SU-DHL-6 (cell line): ENCODE data around the gene NTN3.

Source experiments
- H2AFZ ChIP-seq: fragments of 200-600 bp; sonication (generic); 2 replicates; pipeline ENCODE4 v1.6.1; 2014; ENCODE audit warnings: low read depth, mild to moderate bottlenecking, moderate library complexity, mixed read lengths, antibody characterized with exemption, low read length; ENCODE audit not compliant: severe bottlenecking
- H3F3A ChIP-seq: fragments of 200-600 bp; shearing (Covaris generic); 2 replicates; pipeline ENCODE4 v1.6.0; 2016; ENCODE audit warnings: antibody characterized with exemption, mild to moderate bottlenecking; ENCODE audit not compliant: insufficient read depth
- H3K27ac ChIP-seq: fragments of 200-600 bp; sonication (generic); 2 replicates; pipeline ENCODE4 v1.5.1; 2016; ENCODE audit warnings: low read depth, mild to moderate bottlenecking, low read length, moderate library complexity, mixed read lengths
- H3K27me3 ChIP-seq: fragments of 200-600 bp; sonication (generic), shearing (Covaris generic); 2 replicates; pipeline ENCODE4 v1.6.0; 2014; ENCODE audit warnings: mild to moderate bottlenecking, low read length
- H3K36me3 ChIP-seq: fragments of 200-600 bp; sonication (generic); 2 replicates; pipeline ENCODE4 v1.6.1; 2014; ENCODE audit warnings: mild to moderate bottlenecking, low read length, mixed read lengths
- H3K4me2 ChIP-seq: fragments of 300-600, 200-600 bp; shearing (Covaris generic), sonication (generic); 2 replicates; pipeline ENCODE4 v1.6.0; 2014; ENCODE audit warnings: low read length, low read depth, mild to moderate bottlenecking; ENCODE audit not compliant: poor library complexity, severe bottlenecking
- H3K4me3 ChIP-seq: fragments of 200-600 bp; sonication (generic); 2 replicates; pipeline ENCODE4 v1.5.1; 2014; ENCODE audit warnings: antibody characterized with exemption, low read length, mild to moderate bottlenecking, mixed read lengths; ENCODE audit not compliant: insufficient read depth, poor library complexity, severe bottlenecking
- H3K79me2 ChIP-seq: fragments of 200-600 bp; sonication (generic); 2 replicates; pipeline ENCODE4 v1.6.1; 2014; ENCODE audit warnings: mild to moderate bottlenecking, low read length, moderate library complexity; ENCODE audit not compliant: insufficient read depth
- H3K9ac ChIP-seq: fragments of 200-600 bp; sonication (generic); 2 replicates; pipeline ENCODE4 v1.7.0; 2014; ENCODE audit warnings: mild to moderate bottlenecking, low read length
- H3K9me2 ChIP-seq: fragments of 200-600 bp; sonication (generic); replicated peaks from 2 replicates; pipeline ENCODE4 v1.6.1; 2014; ENCODE audit warnings: low read length; ENCODE audit not compliant: insufficient read depth
- H3K9me3 ChIP-seq: fragments of 200-600 bp; sonication (generic); 2 replicates; pipeline ENCODE4 v1.6.1; 2014; ENCODE audit warnings: low read length, mixed read lengths; ENCODE audit not compliant: insufficient read depth
- H4K20me1 ChIP-seq: fragments of 200-600 bp; sonication (generic); 2 replicates; pipeline ENCODE4 v1.6.1; 2014; ENCODE audit warnings: low read depth, mild to moderate bottlenecking, antibody characterized with exemption, low read length, moderate library complexity, mixed read lengths
- CTCF ChIP-seq: fragments of 200-600 bp; sonication (generic); IDR thresholded peaks from one replicate; pipeline ENCODE4 v1.5.1; 2017; ENCODE audit warnings: antibody characterized with exemption, mild to moderate bottlenecking, low read length, moderate library complexity; ENCODE audit not compliant: insufficient read depth, poor library complexity, severe bottlenecking
- EZH2phosphoT487 ChIP-seq: fragments of 200-600 bp; sonication (generic), shearing (Covaris generic); conservative IDR thresholded peaks from 2 replicates; pipeline ENCODE4 v1.6.1; 2018; ENCODE audit warnings: mild to moderate bottlenecking, antibody characterized with exemption, low read length, moderate library complexity, mixed read lengths

NTN3 gene

GRCh38 chr16:2496223-2497115 is 25.4 kb downstream of the NTN3 start:
- Histone ChIP-seq H3K79me2 (no peaks in the 10 kb centered on the region), H3K4me2 (no peak overlapping the region), H3K36me3 (no peaks in the 10 kb centered on the region), H3K9ac (no peak overlapping the region), H3K27ac (no peak overlapping the region), H3K9me3 (no peaks in the 10 kb centered on the region), H4K20me1 (no peaks in the 10 kb centered on the region), H3K27me3 (no peaks in the 10 kb centered on the region), H3K9me2 (no peaks in the 10 kb centered on the region), H3F3A (no peaks in the 10 kb centered on the region), H3K4me3 (no peak overlapping the region), H2AFZ (no peak overlapping the region)
- TF ChIP-seq CTCF (no peak), EZH2phosphoT487 (no peak)

- Histone ChIP-seq H3F3A (no peaks in the 10 kb centered on the region), H3K9me2 (no peaks in the 10 kb centered on the region), H3K27ac (no peak overlapping the region), H3K4me2 (no peak overlapping the region), H3K27me3 (no peaks in the 10 kb centered on the region), H3K9ac (no peak overlapping the region), H3K36me3 (no peaks in the 10 kb centered on the region), H3K4me3 (no peak overlapping the region), H3K79me2 (no peaks in the 10 kb centered on the region), H2AFZ (no peak overlapping the region), H4K20me1 (no peaks in the 10 kb centered on the region), H3K9me3 (no peaks in the 10 kb centered on the region)
- TF ChIP-seq CTCF (no peak), EZH2phosphoT487 (no peak)
Observed at GRCh38 chr16:2497116-2497630, 26.1 kb downstream of the NTN3 start.

- Histone ChIP-seq H4K20me1 (no peaks in the 10 kb centered on the region), H3K36me3 (no peaks in the 10 kb centered on the region), H3K27ac (no peak overlapping the region), H3K79me2 (no peaks in the 10 kb centered on the region), H3K4me2 (no peak overlapping the region), H3K27me3 (no peaks in the 10 kb centered on the region), H3K9me3 (no peaks in the 10 kb centered on the region), H3K9ac (no peak overlapping the region), H3K9me2 (no peaks in the 10 kb centered on the region), H3K4me3 (no peak overlapping the region), H3F3A (no peaks in the 10 kb centered on the region), H2AFZ (no peak overlapping the region)
- TF ChIP-seq EZH2phosphoT487: no peak
- TF ChIP-seq CTCF: no peak
Observed at GRCh38 chr16:2497695-2498484, 26.8 kb downstream of the NTN3 start.
